Retina (tissue), 1 donor: ENCODE data around the gene CCM2.

ENCODE experiments used
- DNase-seq: peaks from one replicate; pipeline ENCODE4 v3.0.0-alpha.2; 2016

The CCM2 gene

GRCh38 chr7:45085619-45086200, 85.7 kb downstream of the CCM2 start:
- no peak for DNase-seq

- DNase-seq, result no peak
Observed at GRCh38 chr7:45086331-45087065, 86.5 kb downstream of the CCM2 start.

GRCh38 chr7:45087301-45088145, 87.5 kb downstream of the CCM2 start:
- no peak for DNase-seq

DNA sequence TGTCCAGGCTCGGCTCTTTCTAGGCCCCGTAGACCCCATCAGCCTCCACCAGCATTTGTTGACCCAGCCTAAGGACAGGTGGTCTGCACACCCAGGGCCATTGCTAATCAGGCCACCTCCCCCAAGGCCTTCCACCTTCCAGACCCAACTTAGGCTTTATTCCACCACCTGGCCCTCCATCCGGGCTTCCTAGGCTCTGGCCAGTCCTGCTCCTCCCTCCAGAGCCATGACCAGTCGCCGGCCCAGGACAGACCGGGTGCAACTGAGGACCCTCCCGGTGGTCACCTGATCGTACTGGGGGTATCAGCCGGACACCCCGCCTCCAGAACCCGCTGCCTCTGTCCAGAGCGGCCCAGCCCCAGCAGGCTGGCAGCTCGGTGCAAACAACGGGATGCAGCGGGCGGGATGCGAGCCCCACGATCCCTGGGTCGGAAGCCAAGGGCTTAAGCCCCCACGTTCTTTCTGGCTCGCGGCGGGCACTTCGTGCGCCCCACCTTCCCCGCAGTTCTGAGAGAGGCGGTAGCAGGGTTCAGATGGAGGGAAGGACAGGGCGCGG, 88.2 kb downstream of the CCM2 start:
- peak; percentile 43 for DNase-seq

GRCh38 chr7:45088821-45089340, 88.9 kb downstream of the CCM2 start, which contains the start of gene NACAD:
NACAD (minus strand) TSS chr7:45088969; CDS start chr7:45088894, 75 bp downstream.
- peak; percentile 95 for DNase-seq

- DNase-seq, result no peak
Observed at GRCh38 chr7:45089341-45089891, 89.4 kb downstream of the CCM2 start.

DNA sequence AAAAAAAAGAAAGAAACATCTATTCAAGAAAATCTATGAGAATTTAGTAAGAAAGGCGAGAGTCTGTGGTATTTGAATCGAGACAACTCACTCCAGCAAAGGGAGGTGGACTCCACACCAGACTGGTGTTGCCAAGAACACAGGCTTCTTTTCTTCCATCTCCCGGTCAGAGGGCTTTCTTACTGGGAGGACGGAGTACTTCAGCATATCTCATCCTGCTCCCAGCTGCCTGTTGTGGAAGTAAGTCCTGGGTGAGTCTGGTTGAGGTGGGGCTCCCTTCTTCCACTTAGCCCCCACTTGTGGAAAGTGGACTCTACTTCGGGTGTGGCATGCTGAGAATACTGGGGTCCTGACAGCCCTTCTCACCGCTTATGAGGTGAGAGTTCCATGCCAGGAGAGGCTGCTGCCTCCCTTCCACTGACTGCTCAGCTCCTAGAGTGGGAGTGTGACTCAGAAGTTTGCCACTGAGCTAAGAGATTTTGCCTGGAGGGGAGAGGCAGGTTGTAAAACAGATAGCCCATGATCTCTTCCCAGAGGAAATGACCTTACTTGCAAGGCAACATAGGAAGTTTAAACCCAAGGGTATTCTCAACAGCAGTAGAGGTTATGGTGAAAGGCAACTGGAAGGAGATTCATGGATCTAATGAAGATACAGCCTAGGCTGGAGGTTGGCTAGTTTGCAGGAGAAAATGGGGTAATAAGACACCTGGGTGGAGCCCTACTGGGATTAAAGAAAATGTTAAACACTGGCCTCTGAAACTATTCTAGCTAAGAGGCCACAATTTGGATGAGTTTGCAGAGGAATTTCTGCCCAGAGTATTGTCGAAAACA, 92.3 kb downstream of the CCM2 start:
- no peak for DNase-seq

DNA sequence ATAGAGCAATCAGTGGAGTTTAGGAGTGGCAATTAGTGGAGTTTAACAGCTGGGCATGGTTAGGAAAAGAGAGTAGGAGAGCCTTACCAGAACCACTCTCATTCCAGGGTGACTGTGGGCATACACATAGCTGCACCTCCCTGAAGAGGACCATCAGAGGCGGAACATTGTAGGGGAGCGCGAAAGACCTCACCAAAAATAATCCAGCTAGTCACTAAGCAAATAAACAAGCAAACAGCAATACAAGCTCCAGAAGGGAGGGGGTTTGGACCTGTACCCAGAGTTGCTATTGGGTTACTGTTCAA, 92.9 kb downstream of the CCM2 start:
- no peak for DNase-seq

GRCh38 chr7:45098983-45099839, 99.2 kb downstream of the CCM2 start:
- DNase-seq, result no peak

DNA sequence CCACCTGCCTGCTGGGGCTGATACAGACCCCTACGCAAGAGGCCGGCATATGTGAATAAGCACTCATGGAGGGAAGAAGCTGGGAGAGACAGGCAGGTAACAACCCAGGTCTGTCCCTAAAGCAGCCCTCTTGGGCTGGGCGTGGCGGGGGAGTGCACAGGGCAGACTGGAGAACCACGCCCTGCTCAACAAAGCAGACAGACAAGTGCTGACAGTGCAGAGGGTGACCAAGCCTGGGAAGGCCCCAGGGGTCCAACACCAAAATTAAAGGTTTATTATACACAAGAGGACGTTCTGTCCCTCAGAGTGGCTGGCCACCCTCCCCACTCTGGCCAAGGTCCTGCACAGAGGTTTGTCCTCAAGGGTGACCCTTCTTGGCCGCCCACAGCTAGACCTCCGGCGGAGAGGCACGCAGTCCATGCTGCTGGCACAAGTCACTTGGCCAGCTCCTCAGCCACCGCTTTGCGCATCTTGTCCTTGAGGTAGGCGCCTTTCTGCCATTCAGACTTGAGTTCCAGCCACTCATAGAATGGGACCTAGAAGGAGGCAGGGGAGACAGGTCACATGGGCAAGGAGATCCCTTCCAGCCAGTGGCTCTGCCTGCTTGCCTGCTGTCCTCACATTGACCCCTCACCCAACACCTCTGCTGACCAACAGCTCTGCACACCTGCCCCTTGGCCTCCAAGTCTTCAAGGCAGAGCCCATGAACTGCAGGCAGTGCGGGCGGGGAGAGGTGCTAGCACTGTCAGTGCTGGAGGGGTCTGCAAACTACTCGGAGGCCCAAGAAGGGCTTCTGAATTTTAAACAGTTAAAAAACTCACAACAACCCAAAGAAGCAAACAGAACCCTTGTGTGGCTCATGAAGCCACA, 100.1 kb downstream of the CCM2 start:
- no peak for DNase-seq

DNA sequence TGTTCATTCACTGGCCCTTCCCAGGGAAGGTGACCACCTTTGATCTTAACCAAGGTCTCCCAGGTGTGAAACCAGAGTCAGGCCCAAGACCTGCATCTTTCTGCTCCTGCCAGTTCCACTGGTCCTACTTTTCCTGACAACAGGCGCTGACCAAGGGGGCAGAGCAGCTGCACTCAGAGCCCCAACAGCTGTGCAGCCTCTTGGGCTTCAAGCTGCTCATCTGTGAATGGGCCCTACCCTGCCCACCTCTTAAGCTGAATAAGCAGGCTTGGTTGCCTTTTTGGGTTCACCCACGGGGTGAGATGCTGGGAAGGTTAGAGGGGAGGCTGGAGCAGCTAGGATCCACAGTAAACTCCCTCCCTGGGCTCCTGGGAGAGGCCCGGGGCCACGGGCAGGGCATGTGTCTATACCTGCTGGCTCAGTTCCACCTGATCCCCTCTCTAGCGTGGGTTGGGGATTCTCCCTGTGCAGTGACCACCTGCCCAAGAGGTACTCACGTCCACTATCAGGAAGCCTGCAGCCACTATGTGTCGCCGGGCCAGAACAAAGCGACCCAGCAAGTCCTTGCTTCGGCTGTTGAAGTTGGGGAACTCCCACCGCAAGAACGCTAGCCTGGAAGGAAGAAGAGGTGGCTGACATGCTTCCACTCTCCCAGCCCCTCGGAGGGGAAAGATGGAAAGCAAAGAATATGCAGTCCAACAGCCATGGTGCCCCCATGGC, 100.9 kb downstream of the CCM2 start:
- no peak for DNase-seq

- DNase-seq, result no peak
Observed at GRCh38 chr7:45101748-45102147, 101.7 kb downstream of the CCM2 start.

DNA sequence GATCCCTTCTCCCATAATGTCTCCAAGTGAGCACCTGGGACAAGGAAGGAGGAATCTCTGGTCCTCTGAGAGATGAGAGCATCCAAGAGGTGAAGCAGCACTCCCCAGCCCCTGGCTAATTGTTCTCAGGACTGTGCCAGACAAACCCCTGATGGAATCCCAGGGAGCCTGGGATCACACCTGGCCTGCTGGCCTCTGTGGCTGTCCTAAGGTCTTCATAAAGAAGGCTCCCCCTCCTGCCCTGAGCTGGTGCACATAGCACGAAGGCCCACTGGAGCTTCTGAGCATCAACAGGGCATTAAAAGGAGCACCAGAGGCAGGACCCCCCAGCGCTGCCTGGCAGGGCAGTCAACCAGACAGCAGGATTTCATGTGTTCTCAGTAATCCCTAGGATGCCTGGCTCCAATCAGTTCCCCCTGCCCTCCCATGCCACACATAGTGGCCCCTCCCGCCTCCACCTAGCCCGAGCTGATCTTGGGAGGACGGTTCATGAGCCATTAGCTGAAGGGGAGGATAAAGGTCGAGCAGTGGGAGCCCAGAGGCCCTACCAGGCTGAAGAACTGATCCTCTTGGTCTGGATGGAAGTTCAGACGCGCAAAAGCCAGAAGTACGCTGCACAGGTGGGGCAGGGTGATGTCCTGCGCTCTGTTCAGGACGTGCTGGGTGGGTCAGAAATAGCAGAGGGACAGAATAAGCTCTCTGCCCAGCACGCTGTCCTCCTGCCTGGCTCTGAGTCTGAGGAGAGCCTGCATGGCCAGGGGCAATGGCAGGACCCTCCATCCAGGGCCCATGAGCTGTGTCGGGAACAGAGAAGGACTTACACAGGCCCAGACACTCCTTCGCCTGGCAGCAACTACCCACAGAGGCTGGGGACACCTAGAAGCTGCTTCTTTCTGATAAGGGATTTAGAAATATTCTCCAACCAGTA, 103.0 kb downstream of the CCM2 start:
- DNase-seq, result no peak

- no peak for DNase-seq
Observed at GRCh38 chr7:45103958-45104843, 104.2 kb downstream of the CCM2 start.

GRCh38 chr7:45104844-45105587, 105.0 kb downstream of the CCM2 start:
- no peak for DNase-seq

DNA sequence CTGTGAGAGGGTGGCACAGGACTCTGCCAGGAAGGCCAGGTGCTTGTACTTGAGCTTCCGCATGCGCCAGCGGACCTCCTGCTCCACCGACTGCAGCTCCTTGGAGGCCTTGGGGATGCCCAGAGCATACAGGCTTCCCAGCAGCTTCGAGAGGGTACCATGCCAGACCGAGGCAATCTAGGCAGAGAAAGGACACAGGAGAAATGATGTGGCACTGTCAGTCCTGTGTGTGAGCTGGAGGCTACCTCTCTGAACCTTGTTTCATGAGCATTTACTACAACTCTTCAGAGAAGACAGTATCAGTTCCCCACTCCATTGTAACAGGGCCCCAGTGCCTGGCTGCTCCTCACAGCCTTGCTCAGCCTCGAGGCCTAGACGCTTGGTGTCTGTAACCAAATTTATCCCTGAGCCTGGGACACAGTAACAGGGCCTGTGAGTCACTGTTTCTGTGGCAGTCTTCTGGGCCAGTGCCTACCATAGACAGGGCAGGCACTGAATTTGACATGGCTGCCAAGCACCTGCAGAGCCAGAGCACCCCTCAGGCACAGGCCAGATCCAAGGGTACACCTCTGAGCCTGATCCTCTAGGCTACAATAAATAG, 105.7 kb downstream of the CCM2 start:
- DNase-seq, result no peak
